HL-60 (cell line): ENCODE data around the gene HAP1.

Source experiments
- DNase-seq, 2 experiments: peaks; one replicate each; pipeline ENCODE4 v3.0.0-alpha.2; 2010 to 2020; ENCODE audit warnings: low read depth in 1 of 2, low spot score in 1 of 2
- H3K27ac ChIP-seq: fragments of 250-450 bp; sonication (Bioruptor Pico); replicated peaks from 2 replicates; pipeline ENCODE4 v1.5.1; 2020; ENCODE audit warnings: mild to moderate bottlenecking, moderate library complexity
- H3K27me3 ChIP-seq: fragments of 250-450 bp; sonication (Bioruptor Pico); 2 replicates; pipeline ENCODE4 v1.5.1; 2021; ENCODE audit warnings: mild to moderate bottlenecking, moderate library complexity; ENCODE audit not compliant: insufficient read depth, poor library complexity, severe bottlenecking
- H3K4me3 ChIP-seq: replicated peaks from 2 replicates; pipeline ENCODE4 v1.5.1; 2011; ENCODE audit warnings: mild to moderate bottlenecking, control low read depth, low read length; ENCODE audit not compliant: insufficient read depth
- GABPA ChIP-seq: IDR thresholded peaks from 2 replicates; pipeline ENCODE4 v1.6.1; 2012; ENCODE audit warnings: low read depth
- POLR2AphosphoS5 ChIP-seq: IDR thresholded peaks from 2 replicates; pipeline ENCODE4 v1.6.1; 2012; ENCODE audit warnings: low read depth
- REST ChIP-seq: IDR thresholded peaks from 2 replicates; pipeline ENCODE4 v1.6.1; 2012; ENCODE audit warnings: low read depth; ENCODE audit not compliant: insufficient replicate concordance
- SPI1 ChIP-seq: IDR thresholded peaks from 2 replicates; pipeline ENCODE4 v1.6.1; 2012; ENCODE audit warnings: low read depth, mild to moderate bottlenecking, borderline replicate concordance
- TF ChIP-seq, protein P1 (sequence below): IDR thresholded peaks from one replicate; pipeline ENCODE4 v1.5.1; 2011; ENCODE audit warnings: low read length, control low read depth, inconsistent platforms; ENCODE audit not compliant: insufficient read depth

The HAP1 gene

GRCh38 chr17:41751288-41751687, 16.8 kb upstream of the HAP1 start:
- Histone ChIP-seq H3K27ac (no peak overlapping the region), H3K4me3 (no peak overlapping the region), H3K27me3 (no peaks in the 10 kb centered on the region)
- TF ChIP-seq REST = no peak
- no peak for TF ChIP-seq GABPA
- no peak for TF ChIP-seq POLR2AphosphoS5
- no peak for DNase-seq

GRCh38 chr17:41750862-41751261, 16.4 kb upstream of the HAP1 start:
- no peak for DNase-seq
- H3K27me3 ChIP-seq = no peaks in the 10 kb centered on the region
- no peak overlapping the region for H3K4me3 ChIP-seq
- TF ChIP-seq POLR2AphosphoS5 = no peak
- no peak for TF ChIP-seq REST
- no peak for TF ChIP-seq SPI1
- no peak for TF ChIP-seq GABPA
- TF ChIP-seq, protein P1, sequence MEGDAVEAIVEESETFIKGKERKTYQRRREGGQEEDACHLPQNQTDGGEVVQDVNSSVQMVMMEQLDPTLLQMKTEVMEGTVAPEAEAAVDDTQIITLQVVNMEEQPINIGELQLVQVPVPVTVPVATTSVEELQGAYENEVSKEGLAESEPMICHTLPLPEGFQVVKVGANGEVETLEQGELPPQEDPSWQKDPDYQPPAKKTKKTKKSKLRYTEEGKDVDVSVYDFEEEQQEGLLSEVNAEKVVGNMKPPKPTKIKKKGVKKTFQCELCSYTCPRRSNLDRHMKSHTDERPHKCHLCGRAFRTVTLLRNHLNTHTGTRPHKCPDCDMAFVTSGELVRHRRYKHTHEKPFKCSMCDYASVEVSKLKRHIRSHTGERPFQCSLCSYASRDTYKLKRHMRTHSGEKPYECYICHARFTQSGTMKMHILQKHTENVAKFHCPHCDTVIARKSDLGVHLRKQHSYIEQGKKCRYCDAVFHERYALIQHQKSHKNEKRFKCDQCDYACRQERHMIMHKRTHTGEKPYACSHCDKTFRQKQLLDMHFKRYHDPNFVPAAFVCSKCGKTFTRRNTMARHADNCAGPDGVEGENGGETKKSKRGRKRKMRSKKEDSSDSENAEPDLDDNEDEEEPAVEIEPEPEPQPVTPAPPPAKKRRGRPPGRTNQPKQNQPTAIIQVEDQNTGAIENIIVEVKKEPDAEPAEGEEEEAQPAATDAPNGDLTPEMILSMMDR = no peak
- H3K27ac ChIP-seq = no peak overlapping the region

- TF ChIP-seq, protein P1 = no peak
- no peak for TF ChIP-seq POLR2AphosphoS5
- TF ChIP-seq GABPA = no peak
- TF ChIP-seq SPI1 = no peak
- no peak for TF ChIP-seq REST
- no peak overlapping the region for H3K4me3 ChIP-seq
- H3K27me3 ChIP-seq = no peaks in the 10 kb centered on the region
- DNase-seq = no peak
- H3K27ac ChIP-seq = no peak overlapping the region
Measured at GRCh38 chr17:41748275-41748674, 13.8 kb upstream of the HAP1 start.

DNA sequence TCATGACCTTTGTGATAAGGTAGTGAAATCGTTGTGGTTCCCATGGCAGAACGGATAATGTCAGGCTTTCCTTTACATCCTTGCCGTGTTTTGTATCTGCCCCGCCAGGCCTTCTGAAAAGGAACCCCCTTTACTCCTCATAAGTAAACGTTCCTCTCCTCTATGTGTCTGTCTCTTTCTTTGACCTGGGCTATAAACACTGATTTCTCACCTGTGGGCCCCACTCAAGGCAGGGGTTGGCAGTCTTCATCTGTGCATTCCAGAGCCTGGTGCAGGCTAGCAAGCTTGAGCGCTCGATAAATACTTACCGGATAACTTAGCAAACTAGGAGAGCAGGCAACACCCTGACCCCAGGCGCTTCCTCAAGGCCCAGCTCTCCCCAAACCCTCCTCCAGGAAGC, 7.3 kb upstream of the HAP1 start:
- no peak overlapping the region for H3K4me3 ChIP-seq
- DNase-seq = no peak
- peaks cover 9% of the 10 kb centered on the region for H3K27me3 ChIP-seq
- TF ChIP-seq SPI1 = no peak
- no peak for TF ChIP-seq GABPA
- TF ChIP-seq, protein P1 = no peak
- TF ChIP-seq POLR2AphosphoS5 = no peak
- no peak for TF ChIP-seq REST
- H3K27ac ChIP-seq = no peak overlapping the region
